ENCODE data around the gene DPH2. TPM values are rescaled to one million over a fixed set of nuclear protein-coding genes. Genes with fewer than 3 reads are reported as not detected.

Gene DPH2, protein sequence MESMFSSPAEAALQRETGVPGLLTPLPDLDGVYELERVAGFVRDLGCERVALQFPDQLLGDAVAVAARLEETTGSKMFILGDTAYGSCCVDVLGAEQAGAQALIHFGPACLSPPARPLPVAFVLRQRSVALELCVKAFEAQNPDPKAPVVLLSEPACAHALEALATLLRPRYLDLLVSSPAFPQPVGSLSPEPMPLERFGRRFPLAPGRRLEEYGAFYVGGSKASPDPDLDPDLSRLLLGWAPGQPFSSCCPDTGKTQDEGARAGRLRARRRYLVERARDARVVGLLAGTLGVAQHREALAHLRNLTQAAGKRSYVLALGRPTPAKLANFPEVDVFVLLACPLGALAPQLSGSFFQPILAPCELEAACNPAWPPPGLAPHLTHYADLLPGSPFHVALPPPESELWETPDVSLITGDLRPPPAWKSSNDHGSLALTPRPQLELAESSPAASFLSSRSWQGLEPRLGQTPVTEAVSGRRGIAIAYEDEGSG
- total RNA-seq (2014; rRNA removed; shearing (Covaris generic); ENCODE audit: low replicate concordance), result 20.7 and 44.0 TPM in 2 replicates

DNA sequence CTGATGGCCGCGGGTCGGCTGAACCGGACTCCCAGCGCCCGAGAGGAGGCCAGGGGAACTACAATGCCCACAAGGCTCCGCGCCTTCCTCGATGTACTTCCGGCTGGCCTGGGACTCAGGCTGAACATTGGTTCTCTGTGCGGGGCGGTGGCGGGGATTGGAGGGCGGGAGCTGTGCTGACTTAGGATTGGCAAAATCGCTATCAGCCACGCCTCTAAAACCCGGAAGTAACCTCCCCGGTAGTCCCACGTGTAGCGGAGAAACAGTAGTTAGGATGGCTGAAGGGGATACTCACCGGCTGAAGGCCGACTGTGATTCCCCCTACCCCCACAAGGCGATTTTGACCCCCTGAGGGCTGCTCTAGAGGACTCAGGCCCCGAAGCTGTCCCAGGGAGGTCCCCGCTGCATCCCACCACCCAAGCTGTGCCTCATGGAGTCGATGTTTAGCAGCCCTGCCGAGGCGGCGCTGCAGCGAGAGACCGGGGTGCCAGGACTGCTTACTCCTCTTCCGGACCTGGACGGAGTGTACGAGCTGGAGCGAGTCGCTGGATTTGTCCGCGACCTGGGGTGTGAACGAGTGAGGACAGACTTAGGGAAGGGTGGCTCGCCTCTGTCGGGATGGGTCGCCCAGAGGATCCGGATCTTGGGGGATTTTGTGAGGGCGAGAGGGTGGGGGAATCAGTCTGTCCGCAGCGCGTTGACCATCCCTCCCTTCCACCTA is at the start of gene DPH2:
DPH2 (plus strand) TSS at position 265 of the 721 bp plus-strand sequence; CDS start at position 431, 166 bp downstream.
- Histone ChIP-seq H3K9me3 (no peaks in the 10 kb centered on the region), H3K27me3 (no peaks in the 10 kb centered on the region), H3K4me3 (peak within 1 kb of the TSS; percentile 100), H3K36me3 (peaks cover 22% of the 10 kb centered on the region)
- peak; percentile 98 for DNase-seq

DNA sequence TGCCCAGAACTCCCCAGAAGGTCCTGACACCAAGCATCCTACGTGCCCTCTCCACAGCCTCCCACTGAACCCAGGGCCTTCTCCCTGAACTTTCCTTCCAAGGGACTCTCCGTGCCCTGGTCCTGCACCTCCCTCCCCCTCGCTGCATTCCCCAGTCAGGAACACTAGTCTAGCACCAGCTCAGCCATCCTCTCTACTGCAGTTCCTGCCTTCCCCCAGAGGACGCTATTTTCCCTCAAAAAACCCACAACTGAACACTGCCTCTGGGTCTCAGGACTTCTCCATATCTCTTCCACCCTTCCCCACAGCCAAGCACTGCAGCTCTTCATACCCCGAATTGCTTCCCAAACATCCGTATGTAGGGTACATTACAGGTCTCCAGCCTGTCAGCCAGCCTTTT is 48.8 kb upstream of the DPH2 start:
- no peak for DNase-seq
- no peaks in the 10 kb centered on the region; the same call in 1 of the 2 replicates for H3K36me3 ChIP-seq
- H3K9me3 ChIP-seq, result no peaks in the 10 kb centered on the region
- H3K4me3 ChIP-seq, result no peak overlapping the region
- H3K27me3 ChIP-seq, result no peaks in the 10 kb centered on the region

DNA sequence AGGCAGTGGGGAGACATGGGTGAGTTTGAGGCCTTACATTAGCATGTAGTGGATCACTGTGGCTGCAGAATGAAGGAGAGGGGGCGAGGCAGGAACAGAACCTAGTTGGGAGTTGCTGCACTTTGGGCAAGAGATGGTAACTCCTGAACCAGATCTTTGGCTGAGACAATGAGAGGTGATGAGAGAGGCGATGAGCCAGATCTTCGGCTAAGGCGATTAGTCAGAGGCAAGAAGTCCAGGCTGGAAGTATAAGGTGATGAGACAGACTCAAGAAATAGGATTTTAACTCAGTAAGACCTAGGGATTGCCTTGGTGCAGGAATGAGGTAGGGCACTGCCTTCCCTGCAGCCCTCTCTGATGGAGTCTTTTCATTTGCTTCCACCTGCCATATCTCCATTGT is 45.3 kb upstream of the DPH2 start:
- H3K4me3 ChIP-seq, result no peak overlapping the region
- DNase-seq, result peak; percentile 54

DNA sequence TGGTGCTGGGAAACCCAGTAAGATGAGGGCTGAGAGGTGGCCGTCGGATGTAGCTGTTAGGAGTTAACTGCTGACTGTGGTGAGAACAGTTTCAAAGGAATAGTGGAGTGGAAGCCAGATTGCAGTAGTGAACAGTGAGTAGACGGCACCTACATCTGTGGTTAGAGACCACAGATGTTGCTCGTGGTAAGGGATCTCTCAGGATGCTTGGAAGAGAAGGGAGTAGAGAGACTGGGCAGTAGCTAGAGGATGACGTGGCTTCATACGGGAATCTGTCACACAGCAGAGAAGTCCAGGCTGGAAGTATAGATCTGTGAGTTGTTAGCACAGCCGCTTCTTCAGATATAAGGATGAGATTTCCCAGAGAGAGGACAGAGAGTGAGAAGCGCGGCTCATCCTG is 44.0 kb upstream of the DPH2 start:
- H3K36me3 ChIP-seq, result peaks cover 8% of the 10 kb centered on the region
- H3K4me3 ChIP-seq, result no peak overlapping the region
- H3K9me3 ChIP-seq, result no peaks in the 10 kb centered on the region
- no peak for DNase-seq
- no peaks in the 10 kb centered on the region for H3K27me3 ChIP-seq

More for the DNA sequence above, 45.3 kb upstream of the DPH2 start:
- no peaks in the 10 kb centered on the region for H3K27me3 ChIP-seq
- H3K36me3 ChIP-seq, result peaks cover 3% of the 10 kb centered on the region
- no peaks in the 10 kb centered on the region for H3K9me3 ChIP-seq

DNA sequence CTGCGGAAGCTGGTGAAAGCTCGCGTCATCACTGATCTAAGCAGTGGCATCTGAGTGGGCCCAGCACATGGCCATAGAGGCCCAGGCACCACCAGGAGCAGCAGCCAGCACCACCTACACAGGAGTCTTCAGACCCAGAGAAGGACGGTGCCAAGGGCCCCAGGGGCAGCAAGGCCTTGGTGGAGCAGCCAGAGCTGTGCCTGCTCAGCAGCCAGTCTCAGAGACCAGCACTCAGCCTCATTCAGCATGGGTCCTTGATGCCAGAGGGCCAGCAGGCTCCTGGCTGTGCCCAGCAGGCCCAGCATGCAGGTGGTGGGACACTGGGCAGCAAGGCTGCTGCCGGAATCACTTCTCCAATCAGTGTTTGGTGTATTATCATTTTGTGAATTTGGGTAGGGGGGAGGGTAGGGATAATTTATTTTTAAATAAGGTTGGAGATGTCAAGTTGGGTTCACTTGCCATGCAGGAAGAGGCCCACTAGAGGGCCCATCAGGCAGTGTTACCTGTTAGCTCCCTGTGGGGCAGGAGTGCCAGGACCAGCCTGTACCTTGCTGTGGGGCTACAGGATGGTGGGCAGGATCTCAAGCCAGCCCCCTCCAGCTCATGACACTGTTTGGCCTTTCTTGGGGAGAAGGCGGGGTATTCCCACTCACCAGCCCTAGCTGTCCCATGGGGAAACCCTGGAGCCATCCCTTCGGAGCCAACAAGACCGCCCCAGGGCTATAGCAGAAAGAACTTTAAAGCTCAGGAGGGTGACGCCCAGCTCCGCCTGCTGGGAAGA is 39.5 kb upstream of the DPH2 start:
- H3K27me3 ChIP-seq, result no peaks in the 10 kb centered on the region
- H3K9me3 ChIP-seq, result no peaks in the 10 kb centered on the region
- H3K36me3 ChIP-seq, result peaks cover 8% of the 10 kb centered on the region
- H3K4me3 ChIP-seq, result no peak overlapping the region
- no peak for DNase-seq

DNA sequence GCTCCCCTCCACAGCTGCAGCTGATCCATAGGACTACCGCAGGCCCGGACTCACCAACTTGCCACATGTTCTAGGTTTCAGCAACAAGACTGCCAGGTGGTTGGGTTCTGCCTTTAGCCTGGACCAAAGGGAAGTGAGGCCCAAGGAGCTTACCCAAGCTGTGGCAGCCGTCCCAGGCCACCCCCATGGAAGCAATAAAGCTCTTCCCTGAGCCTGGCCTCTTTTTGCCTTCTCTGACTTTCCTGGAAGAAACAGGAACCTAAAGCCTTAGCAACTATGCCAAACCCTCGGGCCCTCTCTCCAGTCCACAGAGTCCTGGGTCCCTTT is 38.9 kb upstream of the DPH2 start:
- peaks cover 8% of the 10 kb centered on the region for H3K36me3 ChIP-seq
- H3K27me3 ChIP-seq, result no peaks in the 10 kb centered on the region
- no peak for DNase-seq
- H3K9me3 ChIP-seq, result no peaks in the 10 kb centered on the region
- H3K4me3 ChIP-seq, result no peak overlapping the region

DNA sequence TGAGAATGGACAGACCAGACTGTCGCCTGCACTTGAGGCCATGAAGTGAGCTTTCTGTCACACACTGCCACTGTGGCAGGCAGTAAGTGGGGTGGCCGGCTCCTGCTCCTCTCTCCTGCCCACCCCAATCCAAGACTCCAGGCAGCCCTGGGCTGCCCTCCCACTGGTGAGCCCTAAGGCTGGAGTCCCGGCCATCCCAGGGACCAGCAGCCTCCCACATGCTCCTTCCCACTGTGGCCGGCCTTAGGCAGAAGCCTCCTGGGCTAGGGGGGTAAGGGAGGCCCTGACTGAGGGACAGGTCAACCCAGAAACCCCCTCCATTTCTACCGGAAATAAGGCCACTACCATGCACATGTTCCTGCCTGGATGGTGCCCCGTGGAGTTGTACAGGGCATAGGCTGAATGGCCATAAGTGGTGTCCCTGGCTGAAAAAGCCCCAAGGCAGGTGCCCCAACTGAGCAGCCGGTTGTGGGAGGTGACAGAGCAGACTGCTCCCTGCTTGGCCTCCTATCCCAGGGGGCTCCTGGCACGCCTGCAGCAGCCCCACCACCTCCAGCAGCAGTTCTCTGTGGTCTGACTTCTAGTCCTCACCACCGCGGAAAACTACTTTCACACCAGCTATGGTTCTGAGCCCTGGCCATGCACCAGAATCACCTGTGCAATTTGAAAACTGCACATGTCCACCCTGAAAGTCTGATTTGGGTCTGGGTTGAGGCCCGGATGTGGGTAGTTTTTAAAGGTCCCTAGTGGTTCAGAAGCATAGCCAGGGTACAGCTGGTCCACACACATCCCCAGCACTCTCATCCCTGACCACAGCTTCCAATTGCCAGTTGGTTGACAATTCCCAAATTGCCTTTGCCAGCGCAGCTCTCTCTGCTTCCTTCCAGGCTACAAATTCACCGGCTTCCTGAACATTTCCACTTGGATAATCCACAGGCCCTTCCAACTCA is 37.8 kb upstream of the DPH2 start:
- Histone ChIP-seq H3K9me3 (no peaks in the 10 kb centered on the region), H3K36me3 (peaks cover 8% of the 10 kb centered on the region; the same call in 1 of the 2 replicates), H3K4me3 (no peak overlapping the region), H3K27me3 (no peaks in the 10 kb centered on the region)
- no peak for DNase-seq

DNA sequence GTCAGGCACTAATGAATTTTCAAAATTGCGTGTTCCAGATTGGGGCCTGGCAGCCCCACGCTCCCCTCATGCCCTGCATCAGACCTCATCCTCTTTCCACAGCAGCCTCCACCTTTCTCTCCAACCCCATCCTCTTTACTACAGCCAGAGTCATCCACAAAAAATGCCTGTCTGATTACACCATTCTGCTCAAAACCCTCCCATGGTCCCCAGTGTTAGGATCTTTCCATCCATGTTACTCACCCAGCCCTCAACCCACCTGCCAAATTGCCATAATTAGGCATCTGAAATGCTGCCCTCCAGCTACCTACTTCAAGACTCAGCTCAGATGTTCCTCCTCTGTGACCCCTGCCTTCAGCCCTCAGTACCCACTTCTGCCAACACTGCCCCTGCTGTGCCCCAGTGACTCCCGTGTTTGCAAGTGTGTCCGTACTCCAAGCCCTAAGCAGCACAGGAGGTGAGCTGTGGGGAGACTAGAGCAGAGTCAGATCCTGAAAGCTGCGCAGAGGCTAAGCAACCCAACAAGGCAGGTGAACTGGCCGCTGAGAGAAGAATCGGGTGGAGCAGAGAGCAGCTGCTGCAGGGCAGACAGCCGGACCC is 36.9 kb upstream of the DPH2 start:
- DNase-seq, result peak; percentile 27
- Histone ChIP-seq H3K9me3 (no peaks in the 10 kb centered on the region), H3K4me3 (no peak overlapping the region), H3K27me3 (no peaks in the 10 kb centered on the region), H3K36me3 (peaks cover 8% of the 10 kb centered on the region; the same call in 1 of the 2 replicates)

DNA sequence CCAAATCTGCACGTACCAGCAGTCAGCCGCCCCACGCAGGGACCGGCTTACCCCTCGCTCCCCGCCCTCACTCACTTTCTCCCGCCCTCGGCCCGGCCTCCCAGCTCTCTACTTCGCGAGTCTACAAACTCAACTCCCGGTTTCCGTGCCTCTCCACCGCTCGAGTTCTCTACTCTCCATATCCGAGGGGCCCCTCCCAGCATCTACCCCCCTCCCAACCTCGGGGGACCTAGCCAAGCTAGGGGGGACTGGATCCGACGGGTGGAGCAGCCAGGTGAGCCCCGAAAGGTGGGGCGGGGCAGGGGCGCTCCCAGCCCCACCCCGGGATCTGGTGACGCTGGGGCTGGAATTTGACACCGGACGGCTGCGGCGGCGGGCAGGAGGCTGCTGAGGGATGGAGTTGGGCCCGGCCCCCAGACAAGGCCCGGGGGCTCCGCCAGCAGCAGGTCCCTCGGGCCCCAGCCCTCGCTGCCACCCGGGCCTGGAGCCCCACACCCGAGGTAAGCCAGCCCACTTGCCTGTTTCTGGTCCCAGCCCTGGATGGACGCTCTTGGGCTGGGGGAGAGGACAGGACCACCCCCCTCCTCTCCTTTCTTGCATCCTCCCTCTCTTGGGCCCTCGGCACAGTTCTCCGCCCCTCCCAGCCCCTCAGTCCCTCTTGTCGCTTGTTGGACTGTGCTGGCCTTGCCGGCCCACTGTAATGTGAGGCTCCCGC is 36.3 kb upstream of the DPH2 start, which contains the start of gene ARTN:
ARTN (plus strand) TSS at position 416 of the 715 bp plus-strand sequence. CDS start 1,856 bp downstream, outside the sequence.
- H3K9me3 ChIP-seq, result no peaks in the 10 kb centered on the region
- no peaks in the 10 kb centered on the region for H3K27me3 ChIP-seq
- H3K4me3 ChIP-seq, result no peak within 1 kb of the TSS
- no peak for DNase-seq
- H3K36me3 ChIP-seq, result peaks cover 8% of the 10 kb centered on the region; the same call in 1 of the 2 replicates

DNA sequence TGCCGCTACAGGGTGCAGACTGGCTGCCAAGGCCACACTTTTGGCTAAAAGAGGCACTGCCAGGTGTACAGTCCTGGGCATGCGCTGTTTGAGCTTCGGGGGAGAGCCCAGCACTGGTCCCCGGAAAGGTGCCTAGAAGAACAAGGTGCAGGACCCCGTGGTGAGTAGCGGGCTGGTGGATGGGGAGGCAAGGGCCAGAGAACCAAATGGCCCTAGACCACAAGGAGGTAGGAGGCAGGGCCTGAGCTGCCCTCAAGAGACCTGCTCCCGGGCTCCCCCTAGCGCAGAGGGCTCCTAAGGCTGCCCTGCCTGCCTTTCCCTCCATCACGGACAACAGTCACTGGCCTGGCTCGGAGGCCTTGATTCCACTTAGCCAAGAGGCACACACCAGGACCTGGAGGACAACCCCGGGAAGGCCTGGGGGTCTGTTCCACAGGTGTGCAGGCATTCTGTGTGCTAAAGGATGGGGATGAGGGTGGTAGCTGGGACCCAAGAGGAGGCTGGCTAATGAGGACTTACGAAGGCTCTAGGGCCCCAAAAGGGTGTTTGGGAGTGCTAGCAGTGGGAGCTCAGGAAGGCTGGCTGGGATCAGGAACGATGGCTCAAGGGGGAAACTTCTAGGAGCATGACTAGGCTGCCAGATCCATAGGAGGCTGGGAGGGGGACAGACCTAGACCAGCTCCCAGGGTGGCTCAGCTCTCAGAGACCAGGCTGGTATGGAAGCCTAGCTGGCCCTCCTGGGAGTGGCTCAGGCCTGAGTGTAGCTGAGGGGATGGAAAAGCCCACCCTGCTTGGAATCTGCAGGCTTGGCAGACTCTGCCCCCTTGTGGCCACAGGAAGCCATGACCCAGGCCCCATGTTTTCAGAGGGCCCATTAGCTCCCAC is 35.5 kb upstream of the DPH2 start:
- no peak overlapping the region for H3K4me3 ChIP-seq
- DNase-seq, result peak; percentile 36

DNA sequence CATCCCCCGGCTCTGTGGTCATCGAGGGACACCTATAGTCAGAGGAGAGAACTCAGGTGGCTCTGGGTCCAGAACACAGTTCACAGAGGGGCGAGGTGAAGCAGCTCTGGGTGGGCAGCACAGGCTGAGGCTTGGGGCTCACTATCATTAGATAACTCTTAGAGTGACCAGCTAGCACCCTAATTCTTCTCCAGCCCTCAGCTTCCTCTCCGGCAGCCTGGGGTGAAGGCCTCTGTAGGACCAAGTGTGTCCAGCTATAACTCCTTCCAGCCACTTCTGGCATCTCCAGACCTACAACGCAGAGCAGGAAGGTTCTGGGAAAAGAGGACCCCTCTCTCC is 34.9 kb upstream of the DPH2 start:
- no peak for DNase-seq
- H3K36me3 ChIP-seq, result peaks cover under 1% of the 10 kb centered on the region; the same call in 1 of the 2 replicates
- H3K4me3 ChIP-seq, result no peak overlapping the region
- no peaks in the 10 kb centered on the region for H3K27me3 ChIP-seq
- no peaks in the 10 kb centered on the region for H3K9me3 ChIP-seq

More for the DNA sequence above, 35.5 kb upstream of the DPH2 start:
- Histone ChIP-seq H3K9me3 (no peaks in the 10 kb centered on the region), H3K27me3 (no peaks in the 10 kb centered on the region), H3K36me3 (peaks cover 7% of the 10 kb centered on the region; the same call in 1 of the 2 replicates)

DNA sequence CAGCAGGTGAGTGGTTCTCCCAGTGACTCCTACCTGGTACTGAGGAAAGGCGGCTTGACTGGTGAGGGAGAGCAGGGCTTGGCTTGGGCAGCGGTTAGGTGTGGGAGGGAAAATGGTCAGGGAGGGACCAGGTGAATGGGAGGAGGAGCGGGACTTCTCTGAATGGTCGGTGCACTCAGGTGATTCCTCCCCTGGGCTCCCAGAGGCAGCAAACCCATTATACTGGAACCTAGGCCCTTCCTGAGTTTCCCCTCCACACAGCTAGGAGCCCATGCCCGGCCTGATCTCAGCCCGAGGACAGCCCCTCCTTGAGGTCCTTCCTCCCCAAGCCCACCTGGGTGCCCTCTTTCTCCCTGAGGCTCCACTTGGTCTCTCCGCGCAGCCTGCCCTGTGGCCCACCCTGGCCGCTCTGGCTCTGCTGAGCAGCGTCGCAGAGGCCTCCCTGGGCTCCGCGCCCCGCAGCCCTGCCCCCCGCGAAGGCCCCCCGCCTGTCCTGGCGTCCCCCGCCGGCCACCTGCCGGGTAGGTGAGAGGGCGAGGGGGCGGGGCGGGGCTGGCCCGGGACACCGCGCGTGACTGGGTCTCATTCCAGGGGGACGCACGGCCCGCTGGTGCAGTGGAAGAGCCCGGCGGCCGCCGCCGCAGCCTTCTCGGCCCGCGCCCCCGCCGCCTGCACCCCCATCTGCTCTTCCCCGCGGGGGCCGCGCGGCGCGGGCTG is 33.9 kb upstream of the DPH2 start:
- Histone ChIP-seq H3K27me3 (no peaks in the 10 kb centered on the region), H3K4me3 (no peak overlapping the region), H3K36me3 (no peaks in the 10 kb centered on the region), H3K9me3 (no peaks in the 10 kb centered on the region)
- no peak for DNase-seq

DNA sequence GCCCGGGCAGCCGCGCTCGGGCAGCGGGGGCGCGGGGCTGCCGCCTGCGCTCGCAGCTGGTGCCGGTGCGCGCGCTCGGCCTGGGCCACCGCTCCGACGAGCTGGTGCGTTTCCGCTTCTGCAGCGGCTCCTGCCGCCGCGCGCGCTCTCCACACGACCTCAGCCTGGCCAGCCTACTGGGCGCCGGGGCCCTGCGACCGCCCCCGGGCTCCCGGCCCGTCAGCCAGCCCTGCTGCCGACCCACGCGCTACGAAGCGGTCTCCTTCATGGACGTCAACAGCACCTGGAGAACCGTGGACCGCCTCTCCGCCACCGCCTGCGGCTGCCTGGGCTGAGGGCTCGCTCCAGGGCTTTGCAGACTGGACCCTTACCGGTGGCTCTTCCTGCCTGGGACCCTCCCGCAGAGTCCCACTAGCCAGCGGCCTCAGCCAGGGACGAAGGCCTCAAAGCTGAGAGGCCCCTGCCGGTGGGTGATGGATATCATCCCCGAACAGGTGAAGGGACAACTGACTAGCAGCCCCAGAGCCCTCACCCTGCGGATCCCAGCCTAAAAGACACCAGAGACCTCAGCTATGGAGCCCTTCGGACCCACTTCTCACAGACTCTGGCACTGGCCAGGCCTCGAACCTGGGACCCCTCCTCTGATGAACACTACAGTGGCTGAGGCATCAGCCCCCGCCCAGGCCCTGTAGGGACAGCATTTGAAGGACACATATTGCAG is 33.2 kb upstream of the DPH2 start:
- no peak for DNase-seq
- Histone ChIP-seq H3K9me3 (no peaks in the 10 kb centered on the region), H3K27me3 (no peaks in the 10 kb centered on the region), H3K36me3 (no peaks in the 10 kb centered on the region), H3K4me3 (no peak overlapping the region)
